B cell (primary cell): ENCODE results near the gene CDC45. TPM values are rescaled to one million over a fixed set of nuclear protein-coding genes. Genes with fewer than 3 reads are reported as not detected.
"Not testable (repeated sequence)": the region's sequence is repeated elsewhere in the genome, so short reads cannot be mapped to it uniquely, and the experiment has no call there.

Experiments
- ATAC-seq: fragments of 200-7000 bp; cut with Tn5 transposase; one replicate; pipeline ENCODE4 v1.10.0; 2021; ENCODE audit warnings: low read depth, mild to moderate bottlenecking, moderate number of reproducible peaks, moderate library complexity
- CTCF ChIA-PET: fragments of 350-600 bp; sonication (Branson Sonifier 250); formaldehyde crosslinking; loops from one replicate; lab custom pipeline; 2021; ENCODE audit warnings: antibody characterized with exemption, inconsistent platforms; lab: Charles Lee
- POLR2A ChIA-PET: fragments of 350-600 bp; sonication (Branson Sonifier 250); formaldehyde crosslinking; loops from one replicate; lab custom pipeline; 2021; ENCODE audit warnings: antibody characterized with exemption; lab: Charles Lee
- DNase-seq: peaks from one replicate; pipeline ENCODE4 v3.0.0; 2013
- H2AFZ ChIP-seq: 2 replicates; pipeline ENCODE4 v1.6.1; 2012; ENCODE audit warnings: mild to moderate bottlenecking, low read depth, low read length; ENCODE audit not compliant: insufficient read depth, poor library complexity, severe bottlenecking
- H3K27ac ChIP-seq, 2 donors: 1 replicate in 1 of 2; 2 replicates in 1 of 2; pipeline ENCODE4 v1.5.1; 2012 to 2013; ENCODE audit warnings: low read length in 2 of 2, mild to moderate bottlenecking in 2 of 2, moderate library complexity in 1 of 2
- H3K27me3 ChIP-seq, 4 experiments: fragments of 200-600 bp in 1 of 4; sonication (generic) in 1 of 4; replicated peaks in 1 of 4; 1 replicate in 2 of 4; 2 replicates in 2 of 4; pipeline versions ENCODE4 v1.6.1 to v1.7.0; 2013 to 2016; ENCODE audit warnings: low read length in 3 of 4, mild to moderate bottlenecking in 2 of 4, mixed read lengths in 1 of 4, moderate library complexity in 1 of 4; ENCODE audit not compliant: insufficient read depth in 4 of 4, control insufficient read depth in 3 of 4; ENCODE audit errors: control extremely low read depth in 1 of 4
- H3K36me3 ChIP-seq, 2 experiments: replicated peaks in 1 of 2; 1 replicate in 1 of 2; 2 replicates in 1 of 2; pipeline versions ENCODE4 v1.6.1 to v1.7.1; 2013; ENCODE audit warnings: low read length in 1 of 2; ENCODE audit not compliant: insufficient read depth in 2 of 2, control insufficient read depth in 1 of 2; ENCODE audit errors: control extremely low read depth in 1 of 2, extremely low read depth in 1 of 2
- H3K4me1 ChIP-seq, 2 donors: fragments of 200-600 bp in 1 of 2; sonication (generic) in 1 of 2; 1 replicate in 1 of 2; 2 replicates in 1 of 2; pipeline versions ENCODE4 v1.5.1 to v1.6.1; 2013 to 2017; ENCODE audit warnings: low read length in 2 of 2; ENCODE audit not compliant: control insufficient read depth in 2 of 2, insufficient read depth in 2 of 2
- H3K4me2 ChIP-seq: replicated peaks from 2 replicates; pipeline ENCODE3; 2012; ENCODE audit warnings: mild to moderate bottlenecking, low read depth, low read length; ENCODE audit not compliant: poor library complexity, severe bottlenecking
- H3K4me3 ChIP-seq, 5 experiments: fragments of 200-600 bp in 1 of 5; sonication (generic) in 1 of 5; 1 replicate in 3 of 5; 2 replicates in 2 of 5; pipeline versions ENCODE4 v1.5.1 to v1.7.0; 2011 to 2016; ENCODE audit warnings: low read length in 4 of 5, mild to moderate bottlenecking in 4 of 5, low read depth in 2 of 5, control low read depth in 1 of 5, moderate library complexity in 1 of 5; ENCODE audit not compliant: insufficient read depth in 1 of 5; ENCODE audit errors: control extremely low read depth in 1 of 5, extremely low read depth in 1 of 5
- H3K79me2 ChIP-seq: fragments of 200-600 bp; sonication (generic); one replicate; pipeline ENCODE4 v1.6.0; 2016; ENCODE audit warnings: low read length; ENCODE audit not compliant: control insufficient read depth, insufficient read depth
- H3K9ac ChIP-seq: fragments of 200-600 bp; sonication (generic); 2 replicates; pipeline ENCODE4 v1.6.1; 2017; ENCODE audit warnings: mild to moderate bottlenecking, low read length, moderate library complexity
- H3K9me3 ChIP-seq, 3 donors: one replicate each; pipeline versions ENCODE4 v1.6.1 to v1.7.1; 2013; ENCODE audit warnings: low read length in 2 of 3; ENCODE audit not compliant: control insufficient read depth in 2 of 3, insufficient read depth in 1 of 3; ENCODE audit errors: control extremely low read depth in 1 of 3
- H4K20me1 ChIP-seq: 2 replicates; pipeline ENCODE4 v1.6.0; 2012; ENCODE audit warnings: mild to moderate bottlenecking, low read length; ENCODE audit not compliant: insufficient read depth, control insufficient read depth, poor library complexity, severe bottlenecking
- H3K27ac Mint-ChIP-seq: one replicate; pipeline ENCODE4 v1.8.0; 2021; ENCODE audit warnings: mixed read lengths
- H3K27me3 Mint-ChIP-seq: one replicate; pipeline ENCODE4 v1.8.0; 2021; ENCODE audit warnings: mixed read lengths
- H3K4me1 Mint-ChIP-seq: one replicate; pipeline ENCODE4 v1.8.0; 2021; ENCODE audit warnings: mixed read lengths
- H3K4me3 Mint-ChIP-seq: one replicate; pipeline ENCODE4 v1.8.0; 2021; ENCODE audit warnings: mixed read lengths
- H3K9me3 Mint-ChIP-seq: one replicate; pipeline ENCODE4 v1.8.0; 2022; ENCODE audit warnings: mixed read lengths; ENCODE audit not compliant: insufficient read depth
- CTCF ChIP-seq: fragments of 200-600 bp; IDR thresholded peaks from one replicate; pipeline ENCODE4 v1.8.0; 2022; ENCODE audit warnings: antibody characterized with exemption, mild to moderate bottlenecking
- EZH2 ChIP-seq: IDR thresholded peaks from 2 replicates; pipeline ENCODE4 v1.6.1; 2012; ENCODE audit warnings: borderline replicate concordance, low read depth, mild to moderate bottlenecking, moderate library complexity, low read length; ENCODE audit not compliant: insufficient read depth, poor library complexity, severe bottlenecking
- WGBS: methylation state at CpG from one replicate; pipeline ENCODE4 v1.1.5; 2013; ENCODE audit warnings: missing lambda C conversion rate; ENCODE audit not compliant: insufficient coverage; 5-methylcytosine and 5-hydroxymethylcytosine counted together
- intact Hi-C: fragments of 100-400 bp; cut with micrococcal nuclease; formaldehyde crosslinking; loops from one replicate; pipeline ENCODE4 v1.10.0; 2022
- polyA plus RNA-seq: library from polyadenylated mRNA; depleted of rRNA; stranded (reverse); fragments of >200 nt; gene quantifications from 2 replicates; pipeline ENCODE4 v1.2.3, GENCODE V29; 2012
- total RNA-seq, 2 donors: library from RNA; stranded (reverse); fragments of 120-200 nt in 1 of 2; gene quantifications; 1 replicate in 1 of 2; 2 replicates in 1 of 2; pipeline versions ENCODE4 v1.2.3 to v1.2.4, GENCODE V29; 2013 to 2022

Gene CDC45
- total and polyA plus RNA-seq, 2 donors (not counting 1 experiment from before 2014, with no cell fraction given): 0.49 to 1.4 TPM

- Mint-ChIP-seq H3K27ac (no peak overlapping the region), H3K27me3 (peaks cover 23% of the 10 kb centered on the region), H3K9me3 (no peaks in the 10 kb centered on the region), H3K4me1 (no peaks in the 10 kb centered on the region), H3K4me3 (no peak overlapping the region)
- H3K79me2 ChIP-seq: no peaks in the 10 kb centered on the region
- H3K4me3 ChIP-seq: no peak overlapping the region
- no peaks in the 10 kb centered on the region for H3K36me3 ChIP-seq
- H3K9me3 ChIP-seq: no peaks in the 10 kb centered on the region
- DNase-seq: no peak
- WGBS: 61% methylated on average over 5 of the region's 6 CpGs
- no peak for ATAC-seq
- H3K27me3 ChIP-seq: no peaks in the 10 kb centered on the region
- no peak overlapping the region for H2AFZ ChIP-seq
- CTCF ChIA-PET: no interaction called here
- no peaks in the 10 kb centered on the region for H4K20me1 ChIP-seq
- no peaks in the 10 kb centered on the region for H3K4me1 ChIP-seq
- POLR2A ChIA-PET: no interaction called here
- intact Hi-C loops: no loop called here
- no peak overlapping the region for H3K27ac ChIP-seq
- H3K4me2 ChIP-seq: no peak overlapping the region
- no peak overlapping the region for H3K9ac ChIP-seq
- TF ChIP-seq EZH2 (no peak), CTCF (no peak)
These were observed 67.0 kb downstream of the CDC45 start for GRCh38 chr22:19546680-19547079.

GRCh38 chr22:19547620-19548019 is 67.9 kb downstream of the CDC45 start:
- peaks cover 21% of the 10 kb centered on the region for H3K27me3 Mint-ChIP-seq
- DNase-seq: no peak
- no CpG with 5 or more reads among the region's 8 CpGs for WGBS
- Histone ChIP-seq H3K4me1 (no peaks in the 10 kb centered on the region), H3K9me3 (no peaks in the 10 kb centered on the region), H3K27ac (no peak overlapping the region), H3K79me2 (no peaks in the 10 kb centered on the region), H3K4me2 (no peak overlapping the region), H2AFZ (no peak overlapping the region), H3K9ac (no peak overlapping the region), H3K27me3 (no peaks in the 10 kb centered on the region), H3K36me3 (no peaks in the 10 kb centered on the region), H4K20me1 (no peaks in the 10 kb centered on the region), H3K4me3 (no peak overlapping the region)
- POLR2A ChIA-PET: no interaction called here
- no peak for ATAC-seq
- CTCF ChIA-PET: no interaction called here
- no peak overlapping the region for H3K4me3 Mint-ChIP-seq
- no peaks in the 10 kb centered on the region for H3K4me1 Mint-ChIP-seq
- H3K27ac Mint-ChIP-seq: no peak overlapping the region
- no peaks in the 10 kb centered on the region for H3K9me3 Mint-ChIP-seq
- TF ChIP-seq EZH2: no peak
- TF ChIP-seq CTCF: no peak
- intact Hi-C loops: no loop called here

GRCh38 chr22:19548427-19548826 is 68.7 kb downstream of the CDC45 start:
- H3K4me1 ChIP-seq, CTCF ChIA-PET, H3K4me3 ChIP-seq, intact Hi-C loops, H3K4me1 Mint-ChIP-seq, H3K9me3 Mint-ChIP-seq, DNase-seq, H4K20me1 ChIP-seq, H3K79me2 ChIP-seq, POLR2A ChIA-PET, H3K4me2 ChIP-seq, ATAC-seq, H3K9me3 ChIP-seq, H3K9ac ChIP-seq, H3K36me3 ChIP-seq, H2AFZ ChIP-seq, H3K27me3 ChIP-seq, H3K27ac Mint-ChIP-seq, H3K4me3 Mint-ChIP-seq, H3K27ac ChIP-seq: not testable (repeated sequence)
- 98% methylated on average over 4 of the region's 5 CpGs for WGBS
- peaks cover 21% of the 10 kb centered on the region for H3K27me3 Mint-ChIP-seq
